HEK293 (cell line): ENCODE data around the gene ATP6AP2.

Experiments used
- HOXA7 ChIP-seq: sonication (generic); formaldehyde crosslinking; IDR thresholded peaks from 2 replicates; pipeline ENCODE4 v1.8.1; 2022; ENCODE audit warnings: missing genetic modification reagents, borderline replicate concordance
- KLF1 ChIP-seq: fragments of 450-650 bp; formaldehyde crosslinking; IDR thresholded peaks from 2 replicates; pipeline ENCODE4 v1.5.1; 2016; ENCODE audit warnings: missing biosample characterization, missing genetic modification characterization
- MEIS1 ChIP-seq: sonication (generic); formaldehyde crosslinking; IDR thresholded peaks from 2 replicates; pipeline ENCODE4 v1.8.1; 2022; ENCODE audit warnings: missing genetic modification reagents, mild to moderate bottlenecking, borderline replicate concordance
- SP7 ChIP-seq: fragments of 450-650 bp; formaldehyde crosslinking; IDR thresholded peaks from 2 replicates; pipeline ENCODE4 v1.5.1; 2016; ENCODE audit warnings: missing biosample characterization, missing genetic modification characterization
- ZBTB8A ChIP-seq: fragments of 450-650 bp; formaldehyde crosslinking; IDR thresholded peaks from 2 replicates; pipeline ENCODE4 v1.5.1; 2016; ENCODE audit warnings: missing biosample characterization, missing genetic modification characterization
- ZEB2 ChIP-seq: fragments of 450-650 bp; formaldehyde crosslinking; IDR thresholded peaks from 2 replicates; pipeline ENCODE4 v1.5.1; 2016; ENCODE audit warnings: missing biosample characterization, missing genetic modification characterization
- ZNF10 ChIP-seq: fragments of 450-650 bp; formaldehyde crosslinking; IDR thresholded peaks from 2 replicates; pipeline ENCODE4 v1.5.1; 2017; ENCODE audit warnings: missing biosample characterization, missing genetic modification characterization
- ZNF114 ChIP-seq: fragments of 450-650 bp; formaldehyde crosslinking; IDR thresholded peaks from 2 replicates; pipeline ENCODE4 v1.5.0; 2017; ENCODE audit warnings: missing biosample characterization, missing genetic modification characterization
- ZNF132 ChIP-seq: fragments of 450-650 bp; formaldehyde crosslinking; IDR thresholded peaks from 2 replicates; pipeline ENCODE4 v1.5.1; 2017; ENCODE audit warnings: missing biosample characterization, missing genetic modification characterization, borderline replicate concordance
- ZNF157 ChIP-seq: fragments of 450-650 bp; formaldehyde crosslinking; IDR thresholded peaks from 2 replicates; pipeline ENCODE4 v1.5.1; 2016; ENCODE audit warnings: missing biosample characterization, missing genetic modification characterization
- ZNF202 ChIP-seq: fragments of 450-650 bp; formaldehyde crosslinking; IDR thresholded peaks from 2 replicates; pipeline ENCODE4 v1.5.1; 2016; ENCODE audit warnings: missing biosample characterization, missing genetic modification characterization, borderline replicate concordance
- ZNF354C ChIP-seq: fragments of 450-650 bp; formaldehyde crosslinking; IDR thresholded peaks from 2 replicates; pipeline ENCODE4 v1.5.1; 2016; ENCODE audit warnings: missing biosample characterization, missing genetic modification characterization, low read depth, borderline replicate concordance
- ZNF391 ChIP-seq: fragments of 450-650 bp; formaldehyde crosslinking; IDR thresholded peaks from 2 replicates; pipeline ENCODE4 v1.5.1; 2016; ENCODE audit warnings: low read depth, missing biosample characterization, missing genetic modification characterization, borderline replicate concordance
- ZNF596 ChIP-seq: fragments of 450-650 bp; IDR thresholded peaks from 2 replicates; pipeline ENCODE4 v1.5.0; 2018; ENCODE audit warnings: missing biosample characterization, mild to moderate bottlenecking, missing genetic modification characterization, moderate library complexity
- ZNF777 ChIP-seq: fragments of 450-650 bp; formaldehyde crosslinking; IDR thresholded peaks from 2 replicates; pipeline ENCODE4 v1.5.1; 2017; ENCODE audit warnings: missing biosample characterization, missing genetic modification characterization, borderline replicate concordance
- ZNF830 ChIP-seq: fragments of 450-650 bp; IDR thresholded peaks from 2 replicates; pipeline ENCODE4 v1.5.0; 2018; ENCODE audit warnings: missing biosample characterization, missing genetic modification characterization, low read depth, mild to moderate bottlenecking, moderate library complexity
- ZSCAN16 ChIP-seq: fragments of 450-650 bp; formaldehyde crosslinking; IDR thresholded peaks from 2 replicates; pipeline ENCODE4 v1.5.1; 2016; ENCODE audit warnings: missing biosample characterization, missing genetic modification characterization
- TF ChIP-seq, protein P1 (sequence below): fragments of 450-650 bp; formaldehyde crosslinking; IDR thresholded peaks from 2 replicates; pipeline ENCODE4; 2016; ENCODE audit warnings: missing biosample characterization, missing genetic modification characterization
- TF ChIP-seq, protein P2 (sequence below): fragments of 450-650 bp; formaldehyde crosslinking; IDR thresholded peaks from 2 replicates; pipeline ENCODE4 v1.5.1; 2017; ENCODE audit warnings: missing biosample characterization, missing genetic modification characterization
- TF ChIP-seq, protein P3 (sequence below): fragments of 450-650 bp; formaldehyde crosslinking; IDR thresholded peaks from 2 replicates; pipeline ENCODE4 v1.5.1; 2016; ENCODE audit warnings: missing biosample characterization, missing genetic modification characterization
- TF ChIP-seq, protein P4 (sequence below): fragments of 450-650 bp; formaldehyde crosslinking; IDR thresholded peaks from 2 replicates; pipeline ENCODE4 v1.5.1; 2016; ENCODE audit warnings: missing biosample characterization, missing genetic modification characterization
- TF ChIP-seq, protein P5 (sequence below): fragments of 450-650 bp; formaldehyde crosslinking; IDR thresholded peaks from 2 replicates; pipeline ENCODE4 v1.5.1; 2016; ENCODE audit warnings: missing biosample characterization, missing genetic modification characterization
- TF ChIP-seq, protein P6 (sequence below): fragments of 450-650 bp; formaldehyde crosslinking; IDR thresholded peaks from 2 replicates; pipeline ENCODE4 v1.5.1; 2016; ENCODE audit warnings: missing biosample characterization, missing genetic modification characterization

ATP6AP2 gene

DNA sequence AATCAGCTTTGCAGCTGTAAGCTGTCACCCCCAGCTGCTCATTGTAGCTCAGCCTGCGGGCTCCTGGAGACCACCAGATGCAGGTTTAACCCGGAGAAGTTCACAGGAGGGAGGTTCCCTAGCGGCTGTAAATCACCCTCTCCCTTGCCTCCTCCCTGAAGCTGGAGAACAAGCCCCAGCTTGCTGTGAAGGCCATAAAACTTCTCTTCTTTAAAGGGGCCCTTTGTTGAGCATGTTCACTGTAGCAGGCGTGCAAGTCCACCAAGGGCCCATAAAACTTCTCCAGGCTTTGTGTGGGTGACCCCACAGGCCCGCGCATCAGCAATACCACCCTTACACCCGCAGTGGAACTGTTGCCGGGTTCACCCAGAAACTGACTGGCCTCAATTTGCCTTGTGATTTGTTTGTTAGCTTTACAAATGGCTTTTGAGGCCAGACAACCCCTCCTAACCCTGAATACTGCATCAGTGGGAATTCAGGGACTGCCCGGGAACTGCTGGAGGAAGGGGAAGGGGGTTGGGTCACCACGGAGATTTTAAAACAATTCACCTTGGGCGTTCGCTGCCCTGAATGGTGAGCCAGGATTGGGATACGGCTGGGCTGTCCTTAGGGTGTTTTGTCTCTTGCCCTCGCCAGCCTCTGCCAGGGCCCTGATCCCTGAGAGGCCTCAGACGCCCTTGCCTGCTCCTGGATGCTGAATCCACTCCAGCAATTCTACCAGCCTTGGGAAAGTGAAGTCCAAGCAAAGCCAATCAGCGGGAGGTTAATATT, 49.5 kb upstream of the ATP6AP2 start (continued):
- TF ChIP-seq, protein P1, sequence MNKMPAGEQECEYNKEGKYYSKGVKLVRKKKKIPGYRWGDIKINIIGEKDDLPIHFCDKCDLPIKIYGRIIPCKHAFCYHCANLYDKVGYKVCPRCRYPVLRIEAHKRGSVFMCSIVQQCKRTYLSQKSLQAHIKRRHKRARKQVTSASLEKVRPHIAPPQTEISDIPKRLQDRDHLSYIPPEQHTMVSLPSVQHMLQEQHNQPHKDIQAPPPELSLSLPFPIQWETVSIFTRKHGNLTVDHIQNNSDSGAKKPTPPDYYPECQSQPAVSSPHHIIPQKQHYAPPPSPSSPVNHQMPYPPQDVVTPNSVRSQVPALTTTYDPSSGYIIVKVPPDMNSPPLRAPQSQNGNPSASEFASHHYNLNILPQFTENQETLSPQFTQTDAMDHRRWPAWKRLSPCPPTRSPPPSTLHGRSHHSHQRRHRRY (tag by site-specific recombination) = no peak
- no peak for TF ChIP-seq ZNF354C (tag by site-specific recombination)
- peak; percentile 28; the same call in 1 of the 2 replicates for TF ChIP-seq KLF1 (tag by site-specific recombination)
- no peak for TF ChIP-seq ZNF157 (tag by site-specific recombination)
- TF ChIP-seq ZNF132 (tag by site-specific recombination) = no peak
- TF ChIP-seq ZNF830 = no peak
- TF ChIP-seq, protein P2, sequence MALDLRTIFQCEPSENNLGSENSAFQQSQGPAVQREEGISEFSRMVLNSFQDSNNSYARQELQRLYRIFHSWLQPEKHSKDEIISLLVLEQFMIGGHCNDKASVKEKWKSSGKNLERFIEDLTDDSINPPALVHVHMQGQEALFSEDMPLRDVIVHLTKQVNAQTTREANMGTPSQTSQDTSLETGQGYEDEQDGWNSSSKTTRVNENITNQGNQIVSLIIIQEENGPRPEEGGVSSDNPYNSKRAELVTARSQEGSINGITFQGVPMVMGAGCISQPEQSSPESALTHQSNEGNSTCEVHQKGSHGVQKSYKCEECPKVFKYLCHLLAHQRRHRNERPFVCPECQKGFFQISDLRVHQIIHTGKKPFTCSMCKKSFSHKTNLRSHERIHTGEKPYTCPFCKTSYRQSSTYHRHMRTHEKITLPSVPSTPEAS (tag by site-specific recombination) = no peak
- TF ChIP-seq, protein P3, sequence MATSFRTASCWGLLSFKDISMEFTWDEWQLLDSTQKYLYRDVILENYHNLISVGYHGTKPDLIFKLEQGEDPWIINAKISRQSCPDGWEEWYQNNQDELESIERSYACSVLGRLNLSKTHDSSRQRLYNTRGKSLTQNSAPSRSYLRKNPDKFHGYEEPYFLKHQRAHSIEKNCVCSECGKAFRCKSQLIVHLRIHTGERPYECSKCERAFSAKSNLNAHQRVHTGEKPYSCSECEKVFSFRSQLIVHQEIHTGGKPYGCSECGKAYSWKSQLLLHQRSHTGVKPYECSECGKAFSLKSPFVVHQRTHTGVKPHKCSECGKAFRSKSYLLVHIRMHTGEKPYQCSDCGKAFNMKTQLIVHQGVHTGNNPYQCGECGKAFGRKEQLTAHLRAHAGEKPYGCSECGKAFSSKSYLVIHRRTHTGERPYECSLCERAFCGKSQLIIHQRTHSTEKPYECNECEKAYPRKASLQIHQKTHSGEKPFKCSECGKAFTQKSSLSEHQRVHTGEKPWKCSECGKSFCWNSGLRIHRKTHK (tag by site-specific recombination) = no peak
- TF ChIP-seq ZNF596 (tag by site-specific recombination) = no peak
- TF ChIP-seq ZSCAN16 = no peak
- TF ChIP-seq MEIS1 = no peak
- no peak for TF ChIP-seq ZNF202 (tag by site-specific recombination)
- TF ChIP-seq, protein P4, sequence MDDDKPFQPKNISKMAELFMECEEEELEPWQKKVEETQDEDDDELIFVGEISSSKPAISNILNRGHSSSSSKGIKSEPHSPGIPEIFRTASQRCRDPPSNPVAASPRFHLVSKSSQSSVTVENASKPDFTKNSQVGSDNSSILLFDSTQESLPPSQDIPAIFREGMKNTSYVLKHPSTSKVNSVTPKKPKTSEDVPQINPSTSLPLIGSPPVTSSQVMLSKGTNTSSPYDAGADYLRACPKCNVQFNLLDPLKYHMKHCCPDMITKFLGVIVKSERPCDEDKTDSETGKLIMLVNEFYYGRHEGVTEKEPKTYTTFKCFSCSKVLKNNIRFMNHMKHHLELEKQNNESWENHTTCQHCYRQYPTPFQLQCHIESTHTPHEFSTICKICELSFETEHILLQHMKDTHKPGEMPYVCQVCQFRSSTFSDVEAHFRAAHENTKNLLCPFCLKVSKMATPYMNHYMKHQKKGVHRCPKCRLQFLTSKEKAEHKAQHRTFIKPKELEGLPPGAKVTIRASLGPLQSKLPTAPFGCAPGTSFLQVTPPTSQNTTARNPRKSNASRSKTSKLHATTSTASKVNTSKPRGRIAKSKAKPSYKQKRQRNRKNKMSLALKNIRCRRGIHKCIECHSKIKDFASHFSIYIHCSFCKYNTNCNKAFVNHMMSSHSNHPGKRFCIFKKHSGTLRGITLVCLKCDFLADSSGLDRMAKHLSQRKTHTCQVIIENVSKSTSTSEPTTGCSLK (tag by site-specific recombination) = no peak
- TF ChIP-seq ZBTB8A (tag by site-specific recombination) = peak; percentile 88
- TF ChIP-seq, protein P5, sequence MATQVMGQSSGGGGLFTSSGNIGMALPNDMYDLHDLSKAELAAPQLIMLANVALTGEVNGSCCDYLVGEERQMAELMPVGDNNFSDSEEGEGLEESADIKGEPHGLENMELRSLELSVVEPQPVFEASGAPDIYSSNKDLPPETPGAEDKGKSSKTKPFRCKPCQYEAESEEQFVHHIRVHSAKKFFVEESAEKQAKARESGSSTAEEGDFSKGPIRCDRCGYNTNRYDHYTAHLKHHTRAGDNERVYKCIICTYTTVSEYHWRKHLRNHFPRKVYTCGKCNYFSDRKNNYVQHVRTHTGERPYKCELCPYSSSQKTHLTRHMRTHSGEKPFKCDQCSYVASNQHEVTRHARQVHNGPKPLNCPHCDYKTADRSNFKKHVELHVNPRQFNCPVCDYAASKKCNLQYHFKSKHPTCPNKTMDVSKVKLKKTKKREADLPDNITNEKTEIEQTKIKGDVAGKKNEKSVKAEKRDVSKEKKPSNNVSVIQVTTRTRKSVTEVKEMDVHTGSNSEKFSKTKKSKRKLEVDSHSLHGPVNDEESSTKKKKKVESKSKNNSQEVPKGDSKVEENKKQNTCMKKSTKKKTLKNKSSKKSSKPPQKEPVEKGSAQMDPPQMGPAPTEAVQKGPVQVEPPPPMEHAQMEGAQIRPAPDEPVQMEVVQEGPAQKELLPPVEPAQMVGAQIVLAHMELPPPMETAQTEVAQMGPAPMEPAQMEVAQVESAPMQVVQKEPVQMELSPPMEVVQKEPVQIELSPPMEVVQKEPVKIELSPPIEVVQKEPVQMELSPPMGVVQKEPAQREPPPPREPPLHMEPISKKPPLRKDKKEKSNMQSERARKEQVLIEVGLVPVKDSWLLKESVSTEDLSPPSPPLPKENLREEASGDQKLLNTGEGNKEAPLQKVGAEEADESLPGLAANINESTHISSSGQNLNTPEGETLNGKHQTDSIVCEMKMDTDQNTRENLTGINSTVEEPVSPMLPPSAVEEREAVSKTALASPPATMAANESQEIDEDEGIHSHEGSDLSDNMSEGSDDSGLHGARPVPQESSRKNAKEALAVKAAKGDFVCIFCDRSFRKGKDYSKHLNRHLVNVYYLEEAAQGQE (tag by site-specific recombination) = no peak
- TF ChIP-seq ZEB2 (tag by site-specific recombination) = no peak
- TF ChIP-seq, protein P6, sequence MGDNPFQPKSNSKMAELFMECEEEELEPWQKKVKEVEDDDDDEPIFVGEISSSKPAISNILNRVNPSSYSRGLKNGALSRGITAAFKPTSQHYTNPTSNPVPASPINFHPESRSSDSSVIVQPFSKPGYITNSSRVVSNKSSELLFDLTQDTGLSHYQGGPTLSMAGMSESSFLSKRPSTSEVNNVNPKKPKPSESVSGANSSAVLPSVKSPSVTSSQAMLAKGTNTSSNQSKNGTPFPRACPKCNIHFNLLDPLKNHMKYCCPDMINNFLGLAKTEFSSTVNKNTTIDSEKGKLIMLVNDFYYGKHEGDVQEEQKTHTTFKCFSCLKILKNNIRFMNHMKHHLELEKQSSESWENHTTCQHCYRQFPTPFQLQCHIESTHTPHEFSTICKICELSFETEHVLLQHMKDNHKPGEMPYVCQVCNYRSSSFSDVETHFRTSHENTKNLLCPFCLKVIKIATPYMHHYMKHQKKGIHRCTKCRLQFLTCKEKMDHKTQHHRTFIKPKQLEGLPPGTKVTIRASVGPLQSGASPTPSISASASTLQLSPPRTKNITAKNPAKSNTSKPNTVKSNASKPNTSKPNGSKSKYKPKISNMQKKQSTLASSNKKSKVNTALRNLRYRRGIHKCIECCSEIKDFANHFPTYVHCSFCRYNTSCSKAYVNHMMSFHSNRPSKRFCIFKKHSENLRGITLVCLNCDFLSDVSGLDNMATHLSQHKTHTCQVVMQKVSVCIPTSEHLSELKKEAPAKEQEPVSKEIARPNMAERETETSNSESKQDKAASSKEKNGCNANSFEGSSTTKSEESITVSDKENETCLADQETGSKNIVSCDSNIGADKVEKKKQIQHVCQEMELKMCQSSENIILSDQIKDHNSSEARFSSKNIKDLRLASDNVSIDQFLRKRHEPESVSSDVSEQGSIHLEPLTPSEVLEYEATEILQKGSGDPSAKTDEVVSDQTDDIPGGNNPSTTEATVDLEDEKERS = no peak
- TF ChIP-seq HOXA7 (CRISPR knock-in tag) = no peak
- peak; percentile 63; the same call in 1 of the 2 replicates for TF ChIP-seq SP7 (tag by site-specific recombination)
- TF ChIP-seq ZNF391 (tag by site-specific recombination) = no peak
- no peak for TF ChIP-seq ZNF114 (tag by site-specific recombination)
- no peak for TF ChIP-seq ZNF777
- TF ChIP-seq ZNF10 (tag by site-specific recombination) = no peak
